Mesenchymal stem cell (in vitro differentiated cells and primary cell): ENCODE results near the gene AMN.

Experiments used
- DNase-seq: peaks from one replicate; pipeline ENCODE4 v3.0.0-alpha.2; 2013
- H2AFZ ChIP-seq: one replicate; pipeline ENCODE4 v1.6.1; 2013; ENCODE audit warnings: low read depth, mild to moderate bottlenecking, control low read depth, inconsistent platforms, low read length, moderate library complexity
- H2AK5ac ChIP-seq: 2 replicates; pipeline ENCODE4 v1.6.1; 2013; ENCODE audit warnings: low read length, moderate library complexity, mild to moderate bottlenecking, inconsistent platforms; ENCODE audit not compliant: severe bottlenecking
- H2BK120ac ChIP-seq: one replicate; pipeline ENCODE4 v1.6.1; 2013; ENCODE audit warnings: low read depth, mild to moderate bottlenecking, inconsistent platforms, low read length, moderate library complexity
- H2BK12ac ChIP-seq, 2 experiments: one replicate each; pipeline ENCODE4 v1.6.1; 2013; ENCODE audit warnings: inconsistent platforms in 2 of 2, low read length in 2 of 2, mild to moderate bottlenecking in 2 of 2, moderate library complexity in 2 of 2, control low read depth in 1 of 2
- H2BK15ac ChIP-seq: one replicate; pipeline ENCODE4 v1.6.1; 2013; ENCODE audit warnings: mild to moderate bottlenecking, low read depth, inconsistent platforms; ENCODE audit not compliant: poor library complexity, severe bottlenecking
- H2BK5ac ChIP-seq: 2 replicates; pipeline ENCODE4 v1.6.1; 2013; ENCODE audit warnings: low read depth, mild to moderate bottlenecking, low read length, control low read depth, inconsistent platforms; ENCODE audit not compliant: poor library complexity, severe bottlenecking
- H3K14ac ChIP-seq, 2 experiments: one replicate each; pipeline ENCODE4 v1.6.1; 2013; ENCODE audit warnings: inconsistent platforms in 2 of 2, low read length in 2 of 2, control low read depth in 1 of 2, mild to moderate bottlenecking in 1 of 2, moderate library complexity in 1 of 2
- H3K18ac ChIP-seq, 2 experiments: one replicate each; pipeline ENCODE4 v1.6.1; 2013; ENCODE audit warnings: inconsistent platforms in 2 of 2, low read length in 2 of 2, control low read depth in 1 of 2, low read depth in 1 of 2, mild to moderate bottlenecking in 1 of 2
- H3K23ac ChIP-seq, 2 experiments: one replicate each; pipeline ENCODE4 v1.6.1; 2013; ENCODE audit warnings: inconsistent platforms in 2 of 2, low read length in 2 of 2, mild to moderate bottlenecking in 2 of 2, moderate library complexity in 2 of 2, control low read depth in 1 of 2
- H3K27ac ChIP-seq: 2 replicates; pipeline ENCODE4 v1.5.1; 2013; ENCODE audit warnings: mild to moderate bottlenecking, moderate library complexity, low read length, control low read depth, inconsistent platforms; ENCODE audit not compliant: poor library complexity, severe bottlenecking
- H3K27me3 ChIP-seq, 2 experiments: 2 replicates each; pipeline versions ENCODE4 v1.6.1 to v1.7.0; 2013; ENCODE audit warnings: low read length in 2 of 2, mild to moderate bottlenecking in 2 of 2, moderate library complexity in 2 of 2, control low read depth in 1 of 2, inconsistent platforms in 1 of 2; ENCODE audit not compliant: control insufficient read depth in 1 of 2, insufficient read depth in 1 of 2
- H3K36me3 ChIP-seq, 2 experiments: 2 replicates each; pipeline versions ENCODE4 v1.6.1 to v1.7.0; 2013; ENCODE audit warnings: low read length in 2 of 2, control low read depth in 1 of 2, inconsistent platforms in 1 of 2, low read depth in 1 of 2, mild to moderate bottlenecking in 1 of 2; ENCODE audit not compliant: insufficient read depth in 2 of 2, control insufficient read depth in 1 of 2
- H3K4ac ChIP-seq, 2 experiments: one replicate each; pipeline ENCODE4 v1.6.1; 2013; ENCODE audit warnings: inconsistent platforms in 2 of 2, low read length in 2 of 2, mild to moderate bottlenecking in 2 of 2, moderate library complexity in 2 of 2, control low read depth in 1 of 2, low read depth in 1 of 2
- H3K4me1 ChIP-seq: 2 replicates; pipeline ENCODE4 v1.6.1; 2013; ENCODE audit warnings: low read depth, low read length, control low read depth; ENCODE audit not compliant: control insufficient read depth, insufficient read depth
- H3K4me2 ChIP-seq: 2 replicates; pipeline ENCODE4 v1.6.1; 2013; ENCODE audit warnings: low read length, mild to moderate bottlenecking, inconsistent platforms; ENCODE audit not compliant: poor library complexity, severe bottlenecking
- H3K4me3 ChIP-seq, 2 experiments: 2 replicates each; pipeline versions ENCODE4 v1.5.1 to v1.7.0; 2013; ENCODE audit warnings: low read length in 2 of 2, mild to moderate bottlenecking in 2 of 2, control low read depth in 1 of 2, low read depth in 1 of 2; ENCODE audit not compliant: insufficient read depth in 1 of 2
- H3K79me1 ChIP-seq: replicated peaks from 2 replicates; pipeline ENCODE4 v1.6.1; 2013; ENCODE audit warnings: mild to moderate bottlenecking, control low read depth, low read length, inconsistent platforms; ENCODE audit not compliant: poor library complexity, severe bottlenecking
- H3K9ac ChIP-seq: 2 replicates; pipeline ENCODE4 v1.7.0; 2013; ENCODE audit warnings: mild to moderate bottlenecking, low read length, moderate library complexity
- H3K9me3 ChIP-seq: 2 replicates; pipeline ENCODE4 v1.7.0; 2013; ENCODE audit warnings: mild to moderate bottlenecking, low read length; ENCODE audit not compliant: control insufficient read depth
- H4K8ac ChIP-seq: one replicate; pipeline ENCODE4 v1.6.1; 2013; ENCODE audit warnings: inconsistent platforms, mild to moderate bottlenecking, low read length, moderate library complexity
- H4K91ac ChIP-seq: one replicate; pipeline ENCODE4 v1.6.1; 2013; ENCODE audit warnings: mild to moderate bottlenecking, low read length, inconsistent platforms
- WGBS: methylation state at CpG from one replicate; pipeline ENCODE4 v1.1.7; 2013; ENCODE audit warnings: mixed read lengths; 5-methylcytosine and 5-hydroxymethylcytosine counted together

The AMN gene

GRCh38 chr14:102917469-102918211, 4.8 kb upstream of the AMN start:
- H3K18ac ChIP-seq = no peak overlapping the region
- peaks cover 10% of the 10 kb centered on the region for H3K9me3 ChIP-seq
- H3K27me3 ChIP-seq = peaks cover 3 to 30% of the 10 kb centered on the region in 2 experiments
- no peak overlapping the region for H2BK120ac ChIP-seq
- H2BK12ac ChIP-seq = no peak overlapping the region
- H3K27ac ChIP-seq = no peak overlapping the region
- no peak overlapping the region for H2BK15ac ChIP-seq
- no peak overlapping the region for H2AFZ ChIP-seq
- no peak overlapping the region for H4K8ac ChIP-seq
- H3K9ac ChIP-seq = no peak overlapping the region
- H3K4me1 ChIP-seq = peaks cover 3% of the 10 kb centered on the region
- H3K36me3 ChIP-seq = peaks cover 0 to 7% of the 10 kb centered on the region in 2 experiments
- WGBS = 45% methylated on average over 11 of the region's 12 CpGs
- no peaks in the 10 kb centered on the region for H3K79me1 ChIP-seq
- H3K4ac ChIP-seq = no peak overlapping the region
- no peak overlapping the region for H3K23ac ChIP-seq
- no peak overlapping the region for H2AK5ac ChIP-seq
- H3K4me2 ChIP-seq = no peak overlapping the region
- H2BK5ac ChIP-seq = no peak overlapping the region
- peak; percentile 45 for DNase-seq
- no peak overlapping the region for H3K14ac ChIP-seq
- H3K4me3 ChIP-seq = no peak overlapping the region
- peak overlapping the region; percentile 14 for H4K91ac ChIP-seq

- Histone ChIP-seq H2BK120ac (no peak overlapping the region), H3K23ac (no peak overlapping the region), H3K18ac (no peak overlapping the region), H2AK5ac (no peak overlapping the region), H4K8ac (no peak overlapping the region), H3K27ac (no peak overlapping the region), H2BK15ac (no peak overlapping the region), H3K14ac (no peak overlapping the region), H3K4me1 (peaks cover 3% of the 10 kb centered on the region), H2BK12ac (no peak overlapping the region), H2AFZ (no peak overlapping the region), H3K4me2 (no peak overlapping the region), H3K4ac (no peak overlapping the region), H2BK5ac (no peak overlapping the region), H4K91ac (no peak overlapping the region), H3K79me1 (no peaks in the 10 kb centered on the region), H3K36me3 (peaks cover 0 to 5% of the 10 kb centered on the region in 2 experiments), H3K9me3 (peaks cover 10% of the 10 kb centered on the region), H3K4me3 (no peak overlapping the region), H3K9ac (no peak overlapping the region), H3K27me3 (peaks cover 3 to 38% of the 10 kb centered on the region in 2 experiments)
- DNase-seq = no peak
- WGBS = 69% methylated on average over 2 of the region's 2 CpGs
Measured at GRCh38 chr14:102918438-102918837, 4.0 kb upstream of the AMN start.

- H3K4me1 ChIP-seq = peaks cover 3% of the 10 kb centered on the region
- 90% methylated on average over 5 of the region's 5 CpGs for WGBS
- H3K27ac ChIP-seq = no peak overlapping the region
- no peak overlapping the region for H4K91ac ChIP-seq
- peak overlapping the region in 1 of 2 experiments; percentile 14 for H3K14ac ChIP-seq
- H3K79me1 ChIP-seq = no peaks in the 10 kb centered on the region
- no peak overlapping the region for H2BK15ac ChIP-seq
- no peak overlapping the region for H2BK5ac ChIP-seq
- H3K9ac ChIP-seq = no peak overlapping the region
- no peak overlapping the region for H3K4me2 ChIP-seq
- no peak overlapping the region for H2AK5ac ChIP-seq
- H3K4me3 ChIP-seq = no peak overlapping the region
- H3K4ac ChIP-seq = no peak overlapping the region
- H4K8ac ChIP-seq = no peak overlapping the region
- no peak overlapping the region for H2BK12ac ChIP-seq
- no peak overlapping the region for H3K18ac ChIP-seq
- no peak for DNase-seq
- no peak overlapping the region for H2BK120ac ChIP-seq
- H3K23ac ChIP-seq = no peak overlapping the region
- H3K27me3 ChIP-seq = peaks cover 3 to 58% of the 10 kb centered on the region in 2 experiments
- H2AFZ ChIP-seq = no peak overlapping the region
- H3K36me3 ChIP-seq = no peaks in the 10 kb centered on the region
- peaks cover 10% of the 10 kb centered on the region for H3K9me3 ChIP-seq
Measured at GRCh38 chr14:102920273-102920997, 2.0 kb upstream of the AMN start.

GRCh38 chr14:102920998-102921304, 1.5 kb upstream of the AMN start:
- no peak for DNase-seq
- Histone ChIP-seq H3K9me3 (peaks cover 10% of the 10 kb centered on the region), H3K4ac (no peak overlapping the region), H3K9ac (no peak overlapping the region), H4K91ac (no peak overlapping the region), H2BK15ac (no peak overlapping the region), H2BK5ac (no peak overlapping the region), H3K79me1 (no peaks in the 10 kb centered on the region), H4K8ac (no peak overlapping the region), H3K4me3 (no peak overlapping the region), H2BK12ac (no peak overlapping the region), H3K4me2 (no peak overlapping the region), H3K4me1 (peaks cover 3% of the 10 kb centered on the region), H2AFZ (no peak overlapping the region), H3K23ac (no peak overlapping the region), H3K14ac (no peak overlapping the region), H3K27ac (no peak overlapping the region), H2BK120ac (no peak overlapping the region), H3K36me3 (no peaks in the 10 kb centered on the region), H3K27me3 (peaks cover 3 to 62% of the 10 kb centered on the region in 2 experiments), H2AK5ac (no peak overlapping the region), H3K18ac (no peak overlapping the region)
- over 99% methylated on average over 1 of the region's 1 CpG for WGBS
